ENCODE measurements around the gene UNC119B. TPM values are rescaled to one million over a fixed set of nuclear protein-coding genes. Genes with fewer than 3 reads are reported as not detected.
A peak's percentile ranks its signal among the peaks of the same experiment; 100 is the strongest.

UNC119B gene
- total RNA-seq, 2 experiments from 2014 or later = 17.2 to 27.4 TPM

DNA sequence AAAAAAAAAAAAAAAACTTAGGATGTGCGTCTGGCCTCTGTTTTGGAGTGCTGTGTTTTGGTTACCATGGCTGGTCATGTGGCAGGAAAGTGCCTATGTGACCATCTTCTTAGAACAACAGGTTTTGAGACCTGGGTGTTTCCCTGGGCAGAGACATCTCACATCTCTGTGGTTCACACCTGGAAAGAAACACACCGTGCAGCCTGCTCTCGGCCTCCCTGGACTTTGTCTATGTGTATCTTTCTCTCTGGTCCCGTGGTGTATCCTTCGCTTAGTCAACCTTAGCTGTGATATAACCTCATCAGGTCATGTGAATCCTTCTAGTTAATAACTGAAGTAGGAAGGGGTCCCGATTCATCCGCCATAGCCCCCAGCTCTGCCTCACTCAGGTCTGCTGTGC, 38.0 kb downstream of the UNC119B start:
- BruUV-seq (replicated peaks) = no TSS peak
- H3K4me3 ChIP-seq (ENCODE audit: low read depth, low read length, poor library complexity, severe bottlenecking) = no peak overlapping the region
- intact Hi-C loops (cut with micrococcal nuclease; ENCODE audit: unreplicated experiment) = no loop called here
- ChIA-PET POLR2A (no interaction called here), CTCF (ENCODE audit: unreplicated experiment) (no interaction called here)
- no peaks in the 10 kb centered on the region for H3K9me3 ChIP-seq (ENCODE audit: low read length)
- H4K20me1 ChIP-seq (ENCODE audit: insufficient read depth, low read length) = no peaks in the 10 kb centered on the region
- no peak for DNase-seq (ENCODE audit: low spot score)
- H3K4me2 ChIP-seq (ENCODE audit: low read length) = no peak overlapping the region
- H3K4me1 ChIP-seq (ENCODE audit: insufficient read depth, low read length, poor library complexity, severe bottlenecking) = no peaks in the 10 kb centered on the region
- no peak overlapping the region for H2AFZ ChIP-seq (ENCODE audit: low read length)
- no peaks in the 10 kb centered on the region for H3K9me2 ChIP-seq (ENCODE audit: insufficient read depth, low read length)
- TF ChIP-seq EZH2phosphoT487 (IDR thresholded peaks at IDR 0.05; ENCODE audit: borderline replicate concordance, low read depth, low read length) = no peak
- TF ChIP-seq, protein P1, sequence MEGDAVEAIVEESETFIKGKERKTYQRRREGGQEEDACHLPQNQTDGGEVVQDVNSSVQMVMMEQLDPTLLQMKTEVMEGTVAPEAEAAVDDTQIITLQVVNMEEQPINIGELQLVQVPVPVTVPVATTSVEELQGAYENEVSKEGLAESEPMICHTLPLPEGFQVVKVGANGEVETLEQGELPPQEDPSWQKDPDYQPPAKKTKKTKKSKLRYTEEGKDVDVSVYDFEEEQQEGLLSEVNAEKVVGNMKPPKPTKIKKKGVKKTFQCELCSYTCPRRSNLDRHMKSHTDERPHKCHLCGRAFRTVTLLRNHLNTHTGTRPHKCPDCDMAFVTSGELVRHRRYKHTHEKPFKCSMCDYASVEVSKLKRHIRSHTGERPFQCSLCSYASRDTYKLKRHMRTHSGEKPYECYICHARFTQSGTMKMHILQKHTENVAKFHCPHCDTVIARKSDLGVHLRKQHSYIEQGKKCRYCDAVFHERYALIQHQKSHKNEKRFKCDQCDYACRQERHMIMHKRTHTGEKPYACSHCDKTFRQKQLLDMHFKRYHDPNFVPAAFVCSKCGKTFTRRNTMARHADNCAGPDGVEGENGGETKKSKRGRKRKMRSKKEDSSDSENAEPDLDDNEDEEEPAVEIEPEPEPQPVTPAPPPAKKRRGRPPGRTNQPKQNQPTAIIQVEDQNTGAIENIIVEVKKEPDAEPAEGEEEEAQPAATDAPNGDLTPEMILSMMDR (conservative IDR thresholded peaks at IDR 0.05; ENCODE audit: low read length) = no peak
- H3K27ac ChIP-seq (ENCODE audit: low read depth, low read length, poor library complexity, severe bottlenecking) = no peak overlapping the region
- no peaks in the 10 kb centered on the region for H3K79me2 ChIP-seq (ENCODE audit: insufficient read depth, low read depth, low read length)
- H3K36me3 ChIP-seq (ENCODE audit: insufficient read depth, low read length) = no peaks in the 10 kb centered on the region

DNA sequence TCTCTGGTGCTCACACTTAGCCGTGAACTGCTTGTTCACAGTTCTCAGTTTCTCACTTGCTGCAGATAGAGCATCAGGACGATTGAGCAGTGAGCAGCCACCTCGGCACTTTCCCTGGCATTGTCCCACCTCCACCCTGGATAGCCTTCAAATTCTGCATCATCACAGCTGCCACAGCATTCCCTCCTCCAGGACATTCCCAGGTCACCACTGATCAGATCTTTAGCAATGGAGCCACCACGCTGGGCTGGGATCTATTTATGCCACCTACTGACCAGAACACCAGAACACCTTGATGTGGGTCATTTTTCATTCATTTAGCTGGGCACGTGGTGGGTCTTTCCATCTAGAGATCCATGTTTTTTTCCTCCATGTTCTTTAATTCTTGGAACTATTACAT, 39.0 kb downstream of the UNC119B start:
- Histone ChIP-seq H3K4me3 (ENCODE audit: low read depth, low read length, poor library complexity, severe bottlenecking) (no peak overlapping the region), H3K27ac (ENCODE audit: low read depth, low read length, poor library complexity, severe bottlenecking) (no peak overlapping the region), H3K9me2 (ENCODE audit: insufficient read depth, low read length) (no peaks in the 10 kb centered on the region), H3K4me2 (ENCODE audit: low read length) (no peak overlapping the region), H3K4me1 (ENCODE audit: insufficient read depth, low read length, poor library complexity, severe bottlenecking) (no peaks in the 10 kb centered on the region), H3K79me2 (ENCODE audit: insufficient read depth, low read depth, low read length) (no peaks in the 10 kb centered on the region), H3K9me3 (ENCODE audit: low read length) (no peaks in the 10 kb centered on the region), H2AFZ (ENCODE audit: low read length) (no peak overlapping the region), H3K36me3 (ENCODE audit: insufficient read depth, low read length) (no peaks in the 10 kb centered on the region), H4K20me1 (ENCODE audit: insufficient read depth, low read length) (no peaks in the 10 kb centered on the region)
- POLR2A ChIA-PET = no interaction called here
- no TSS peak for BruUV-seq (replicated peaks)
- intact Hi-C loops (cut with micrococcal nuclease; ENCODE audit: unreplicated experiment) = no loop called here
- CTCF ChIA-PET (ENCODE audit: unreplicated experiment) = no interaction called here
- DNase-seq (ENCODE audit: low spot score) = no peak
- TF ChIP-seq EZH2phosphoT487 (IDR thresholded peaks at IDR 0.05; ENCODE audit: borderline replicate concordance, low read depth, low read length) = no peak
- TF ChIP-seq, protein P1 (conservative IDR thresholded peaks at IDR 0.05; ENCODE audit: low read length) = no peak

DNA sequence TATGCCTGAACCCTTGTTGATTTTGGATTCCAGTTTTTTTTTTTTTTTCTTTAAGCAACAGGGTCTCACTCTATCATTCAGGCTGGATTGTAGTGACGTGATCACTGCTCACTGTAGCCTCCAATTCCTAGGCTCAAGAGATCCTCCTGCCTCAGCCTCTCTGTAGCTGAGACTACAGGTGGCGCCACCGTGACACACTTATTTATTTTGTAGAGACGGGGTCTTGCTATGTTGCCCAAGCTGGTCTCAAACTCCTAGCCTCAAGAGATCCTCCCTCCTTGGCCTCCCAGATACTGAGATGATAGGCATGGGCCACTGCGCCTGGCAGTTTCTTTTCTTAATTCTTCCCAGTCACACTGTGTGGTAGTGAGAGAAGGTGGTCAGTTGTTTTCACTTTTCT, 40.5 kb downstream of the UNC119B start:
- no TSS peak for BruUV-seq (replicated peaks)

More for the DNA sequence above, 40.5 kb downstream of the UNC119B start:
- no peaks in the 10 kb centered on the region for H3K79me2 ChIP-seq (ENCODE audit: insufficient read depth, low read depth, low read length)
- no peak overlapping the region for H3K4me3 ChIP-seq (ENCODE audit: low read depth, low read length, poor library complexity, severe bottlenecking)
- H3K36me3 ChIP-seq (ENCODE audit: insufficient read depth, low read length) = no peaks in the 10 kb centered on the region
- ChIA-PET CTCF (ENCODE audit: unreplicated experiment) (interaction anchor here (0.6 kb wide), 1 partner anchor 265 kb away, joined by 3 read pairs; no protein-coding TSS in a partner anchor), POLR2A (no interaction called here)
- no peak overlapping the region for H3K27ac ChIP-seq (ENCODE audit: low read depth, low read length, poor library complexity, severe bottlenecking)
- H3K4me2 ChIP-seq (ENCODE audit: low read length) = no peak overlapping the region
- H3K9me2 ChIP-seq (ENCODE audit: insufficient read depth, low read length) = no peaks in the 10 kb centered on the region
- H4K20me1 ChIP-seq (ENCODE audit: insufficient read depth, low read length) = no peaks in the 10 kb centered on the region
- no peak for DNase-seq (ENCODE audit: low spot score)
- no peaks in the 10 kb centered on the region; the same call in 1 of the 2 replicates for H3K9me3 ChIP-seq (ENCODE audit: low read length)
- intact Hi-C loops (cut with micrococcal nuclease; ENCODE audit: unreplicated experiment) = loop anchor here (5.0 kb wide), 1 partner anchor 221 kb away; no protein-coding TSS in a partner anchor
- no peaks in the 10 kb centered on the region for H3K4me1 ChIP-seq (ENCODE audit: insufficient read depth, low read length, poor library complexity, severe bottlenecking)
- H2AFZ ChIP-seq (ENCODE audit: low read length) = no peak overlapping the region
- TF ChIP-seq EZH2phosphoT487 (IDR thresholded peaks at IDR 0.05; ENCODE audit: borderline replicate concordance, low read depth, low read length) = no peak
- TF ChIP-seq, protein P1 (conservative IDR thresholded peaks at IDR 0.05; ENCODE audit: low read length) = peak; percentile 66

Measured in OCI-LY7 (cell line).